HCT116 (cell line): ENCODE results near the gene ANKRD13B. TPM values are rescaled to one million over a fixed set of nuclear protein-coding genes. Genes with fewer than 3 reads are reported as not detected.

Experiments
- ATAC-seq: fragments of 200-7000 bp; cut with Tn5 transposase; 2 replicates; pipeline ENCODE4 v1.9.1; 2020; ENCODE audit warnings: mild to moderate bottlenecking, moderate library complexity
- BruUV-seq: library from RNA; stranded (reverse); fragments of 400-500 nt; replicated peaks from 2 replicates; lab custom pipeline; 2021; lab: Mats Ljungman, UMichigan
- CTCF ChIA-PET: fragments of 300-600 bp; sonication (Branson Sonifier 250); formaldehyde crosslinking; loops from one replicate; lab custom pipeline; 2021; ENCODE audit warnings: antibody characterized with exemption; lab: Charles Lee
- POLR2A ChIA-PET: fragments of 300-600, 350-600 bp; sonication (Branson Sonifier 250); formaldehyde crosslinking; loops from one replicate; lab custom pipeline; 2021; ENCODE audit warnings: antibody characterized with exemption; lab: Charles Lee
- RAD21 ChIA-PET, 2 experiments: fragments of 300-600 bp; sonication (Branson Sonifier 250); formaldehyde crosslinking; loops; one replicate each; lab custom pipeline; 2023; ENCODE audit warnings: low total read pairs in 2 of 2; ENCODE audit not compliant: uncharacterized antibody in 2 of 2, unreplicated experiment in 2 of 2, low non-redundant PET in 1 of 2; lab: Charles Lee
- DNase-seq: peaks from one replicate; pipeline ENCODE4 v3.0.0-alpha.2; 2010; ENCODE audit warnings: low read depth, low spot score
- H2AFZ ChIP-seq: fragments of 200-600 bp; shearing (Covaris generic), sonication (generic); 2 replicates; pipeline ENCODE4 v1.6.1; 2017; ENCODE audit warnings: low read depth, mixed run types, mixed read lengths, antibody characterized with exemption, low read length; ENCODE audit not compliant: poor library complexity, severe bottlenecking
- H3K27ac ChIP-seq: 2 replicates; pipeline ENCODE4 v1.5.1; 2012; ENCODE audit warnings: low read depth, low read length
- H3K27me3 ChIP-seq: fragments of 200-600 bp; sonication (generic); 2 replicates; pipeline ENCODE4 v1.6.1; 2016; ENCODE audit warnings: mixed run types, low read length, mixed read lengths; ENCODE audit not compliant: insufficient read depth
- H3K36me3 ChIP-seq, 2 experiments: fragments of 200-500 bp in 1 of 2; fragments of 200-600 bp in 1 of 2; sonication (Bioruptor generic) in 1 of 2; sonication (generic) in 1 of 2; 2 replicates each; pipeline versions ENCODE4 v1.5.1 to v1.6.1; 2014 to 2016; ENCODE audit warnings: low read length in 2 of 2, inconsistent platforms in 1 of 2, mixed read lengths in 1 of 2, mixed run types in 1 of 2; ENCODE audit not compliant: insufficient read depth in 2 of 2, control insufficient read depth in 1 of 2
- H3K4me1 ChIP-seq, 2 experiments: fragments of 200-600 bp in 1 of 2; sonication (generic) in 1 of 2; 2 replicates each; pipeline versions ENCODE4 v1.5.1 to v1.6.1; 2012 to 2017; ENCODE audit warnings: low read length in 2 of 2, inconsistent platforms in 1 of 2, mild to moderate bottlenecking in 1 of 2, mixed read lengths in 1 of 2, mixed run types in 1 of 2, moderate library complexity in 1 of 2; ENCODE audit not compliant: insufficient read depth in 2 of 2, control insufficient read depth in 1 of 2
- H3K4me2 ChIP-seq: fragments of 200-600 bp; sonication (generic); 2 replicates; pipeline ENCODE4 v1.6.1; 2017; ENCODE audit warnings: mixed run types, low read length, mixed read lengths
- H3K4me3 ChIP-seq, 2 experiments: fragments of 200-600 bp in 1 of 2; sonication (generic) in 1 of 2; replicated peaks in 1 of 2; 2 replicates each; pipeline ENCODE4 v1.5.1; 2011 to 2016; ENCODE audit warnings: low read length in 2 of 2, control low read depth in 1 of 2, low read depth in 1 of 2, mild to moderate bottlenecking in 1 of 2, mixed read lengths in 1 of 2, mixed run types in 1 of 2
- H3K79me2 ChIP-seq: fragments of 200-600 bp; sonication (generic); 2 replicates; pipeline ENCODE4 v1.6.1; 2017; ENCODE audit warnings: mild to moderate bottlenecking, mixed run types, low read length, moderate library complexity, mixed read lengths; ENCODE audit not compliant: insufficient read depth
- H3K9ac ChIP-seq: fragments of 200-600 bp; sonication (generic); 2 replicates; pipeline ENCODE4 v1.6.1; 2016; ENCODE audit warnings: low read length, mixed read lengths
- H3K9me2 ChIP-seq: fragments of 200-600 bp; sonication (generic), shearing (Covaris generic); 2 replicates; pipeline ENCODE4 v1.6.1; 2017; ENCODE audit warnings: mixed run types, mild to moderate bottlenecking, moderate library complexity; ENCODE audit not compliant: insufficient read depth
- H3K9me3 ChIP-seq, 2 experiments: fragments of 200-500 bp in 1 of 2; fragments of 200-600 bp in 1 of 2; sonication (Bioruptor generic) in 1 of 2; sonication (generic) in 1 of 2; 2 replicates each; pipeline ENCODE4 v1.6.1; 2014 to 2017; ENCODE audit warnings: low read length in 2 of 2, mixed read lengths in 2 of 2, inconsistent platforms in 1 of 2, low read depth in 1 of 2, mild to moderate bottlenecking in 1 of 2, mixed run types in 1 of 2, moderate library complexity in 1 of 2; ENCODE audit not compliant: control insufficient read depth in 1 of 2, insufficient read depth in 1 of 2
- H4K20me1 ChIP-seq: fragments of 200-600 bp; sonication (generic), shearing (Covaris generic); 2 replicates; pipeline ENCODE4 v1.6.1; 2017; ENCODE audit warnings: mixed run types, mild to moderate bottlenecking, moderate library complexity; ENCODE audit not compliant: insufficient read depth
- FOSL1 ChIP-seq: IDR thresholded peaks from 2 replicates; pipeline ENCODE4 v1.6.1; 2012; ENCODE audit warnings: low read depth
- SIN3A ChIP-seq: IDR thresholded peaks from 2 replicates; pipeline ENCODE4 v1.6.1; 2012; ENCODE audit warnings: low read depth
- SP1 ChIP-seq: IDR thresholded peaks from 2 replicates; pipeline ENCODE4 v1.6.1; 2012; ENCODE audit warnings: low read depth
- YY1 ChIP-seq: IDR thresholded peaks from 2 replicates; pipeline ENCODE4 v1.6.1; 2011; ENCODE audit warnings: low read length, low read depth, moderate library complexity, mild to moderate bottlenecking; ENCODE audit not compliant: insufficient replicate concordance; ENCODE audit errors: extremely low read depth
- ZFX ChIP-seq: fragments of 450-650 bp; IDR thresholded peaks from 2 replicates; pipeline ENCODE4 v1.6.1; 2017
- ZNF274 ChIP-seq: fragments of 200-500 bp; sonication (Bioruptor generic); IDR thresholded peaks from 2 replicates; pipeline ENCODE4 v1.6.1; 2014; ENCODE audit warnings: mild to moderate bottlenecking, low read depth, low read length, inconsistent platforms
- intact Hi-C: fragments of 100-400 bp; cut with micrococcal nuclease; formaldehyde crosslinking; loops from 2 replicates; pipeline ENCODE4 v1.10.0; 2022
- total RNA-seq: library from RNA; stranded (reverse); gene quantifications from one replicate; pipeline ENCODE4 v1.2.1, GENCODE V29; 2021; ENCODE audit not compliant: unreplicated experiment
- TF ChIP-seq, protein P1 (sequence below): IDR thresholded peaks from 2 replicates; pipeline ENCODE4 v1.6.1; 2011; ENCODE audit warnings: mild to moderate bottlenecking, low read length, moderate library complexity; ENCODE audit not compliant: insufficient replicate concordance; ENCODE audit errors: extremely low read depth

ANKRD13B gene
- total RNA-seq, 1 experiment from 2014 or later = 27.4 TPM

DNA sequence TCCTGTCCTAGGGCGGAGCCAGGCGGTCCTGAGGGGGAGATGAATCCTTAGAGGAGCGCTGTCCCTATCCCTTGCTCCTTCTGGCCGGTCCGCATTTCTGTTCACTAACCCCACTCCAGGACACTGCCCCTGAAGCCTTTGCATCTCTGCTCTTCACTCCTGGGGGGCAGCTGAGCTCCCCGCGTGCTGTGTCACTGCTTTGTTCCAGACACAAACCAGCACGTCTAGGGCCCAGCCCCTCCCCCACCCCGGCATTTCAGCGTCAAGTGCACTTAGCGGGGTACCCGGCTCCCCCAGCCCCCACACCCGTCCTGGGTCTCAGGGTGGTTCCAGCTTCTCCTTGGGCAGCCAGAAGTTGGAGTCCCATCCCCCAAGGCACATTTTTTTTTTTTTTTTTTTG lies 20.9 kb downstream of the ANKRD13B start:
- H3K4me3 ChIP-seq = no peak overlapping the region
- ATAC-seq (no peak), DNase-seq (no peak)
- H3K79me2 ChIP-seq = no peaks in the 10 kb centered on the region
- no peaks in the 10 kb centered on the region for H3K9me3 ChIP-seq
- no peak for TF ChIP-seq YY1
- no peak for TF ChIP-seq ZFX
- TF ChIP-seq FOSL1 = no peak
- TF ChIP-seq SIN3A = no peak
- no peak for TF ChIP-seq SP1
- TF ChIP-seq, protein P1, sequence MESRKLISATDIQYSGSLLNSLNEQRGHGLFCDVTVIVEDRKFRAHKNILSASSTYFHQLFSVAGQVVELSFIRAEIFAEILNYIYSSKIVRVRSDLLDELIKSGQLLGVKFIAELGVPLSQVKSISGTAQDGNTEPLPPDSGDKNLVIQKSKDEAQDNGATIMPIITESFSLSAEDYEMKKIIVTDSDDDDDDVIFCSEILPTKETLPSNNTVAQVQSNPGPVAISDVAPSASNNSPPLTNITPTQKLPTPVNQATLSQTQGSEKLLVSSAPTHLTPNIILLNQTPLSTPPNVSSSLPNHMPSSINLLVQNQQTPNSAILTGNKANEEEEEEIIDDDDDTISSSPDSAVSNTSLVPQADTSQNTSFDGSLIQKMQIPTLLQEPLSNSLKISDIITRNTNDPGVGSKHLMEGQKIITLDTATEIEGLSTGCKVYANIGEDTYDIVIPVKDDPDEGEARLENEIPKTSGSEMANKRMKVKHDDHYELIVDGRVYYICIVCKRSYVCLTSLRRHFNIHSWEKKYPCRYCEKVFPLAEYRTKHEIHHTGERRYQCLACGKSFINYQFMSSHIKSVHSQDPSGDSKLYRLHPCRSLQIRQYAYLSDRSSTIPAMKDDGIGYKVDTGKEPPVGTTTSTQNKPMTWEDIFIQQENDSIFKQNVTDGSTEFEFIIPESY = no peak
- TF ChIP-seq ZNF274 = no peak
- H3K9me2 ChIP-seq = no peaks in the 10 kb centered on the region
- RAD21 ChIA-PET = interaction anchor here in 1 of 2 experiments (0.7 kb wide), 1 partner anchor 52 kb away, joined by 4 read pairs; no protein-coding TSS in a partner anchor
- POLR2A ChIA-PET = no interaction called here
- CTCF ChIA-PET = no interaction called here
- H3K27me3 ChIP-seq = no peaks in the 10 kb centered on the region
- H4K20me1 ChIP-seq = no peaks in the 10 kb centered on the region
- H3K36me3 ChIP-seq = no peaks in the 10 kb centered on the region
- BruUV-seq = no TSS peak
- H3K27ac ChIP-seq = no peak overlapping the region
- intact Hi-C loops = no loop called here
- no peak overlapping the region for H3K4me2 ChIP-seq
- peaks cover 16 to 32% of the 10 kb centered on the region in 2 experiments for H3K4me1 ChIP-seq
- no peak overlapping the region for H2AFZ ChIP-seq
- H3K9ac ChIP-seq = no peak overlapping the region
